GM18511 (cell line): ENCODE data around the gene THBS3.
"Not testable (repeated sequence)": the region's sequence is repeated elsewhere in the genome, so short reads cannot be mapped to it uniquely, and the experiment has no call there.

Experiments
- ATAC-seq: cut with Tn5 transposase; IDR thresholded peaks from one replicate; pipeline ENCODE4 v1.9.1; 2021; ENCODE audit warnings: mild to moderate bottlenecking, moderate library complexity; ENCODE audit not compliant: unreplicated experiment

The THBS3 gene

DNA sequence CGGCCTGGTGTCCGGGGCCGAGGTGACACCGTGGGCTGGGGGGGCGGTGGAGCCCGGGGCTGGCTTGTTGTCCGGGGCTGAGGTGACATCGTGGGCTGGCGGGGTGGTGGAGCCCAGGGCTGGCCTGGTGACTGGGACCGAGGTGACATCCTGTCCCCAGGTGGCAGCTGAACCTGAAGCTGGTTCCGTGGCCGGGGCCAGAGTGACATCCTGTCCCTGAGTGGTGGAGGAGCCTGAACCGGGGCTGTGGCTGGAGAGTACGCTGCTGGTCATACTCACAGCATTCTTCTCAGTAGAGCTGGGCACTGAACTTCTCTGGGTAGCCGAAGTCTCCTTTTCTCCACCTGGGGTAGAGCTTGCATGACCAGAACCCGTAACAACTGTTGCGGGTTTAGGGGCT, 15.8 kb downstream of the THBS3 start:
- ATAC-seq: no peak

DNA sequence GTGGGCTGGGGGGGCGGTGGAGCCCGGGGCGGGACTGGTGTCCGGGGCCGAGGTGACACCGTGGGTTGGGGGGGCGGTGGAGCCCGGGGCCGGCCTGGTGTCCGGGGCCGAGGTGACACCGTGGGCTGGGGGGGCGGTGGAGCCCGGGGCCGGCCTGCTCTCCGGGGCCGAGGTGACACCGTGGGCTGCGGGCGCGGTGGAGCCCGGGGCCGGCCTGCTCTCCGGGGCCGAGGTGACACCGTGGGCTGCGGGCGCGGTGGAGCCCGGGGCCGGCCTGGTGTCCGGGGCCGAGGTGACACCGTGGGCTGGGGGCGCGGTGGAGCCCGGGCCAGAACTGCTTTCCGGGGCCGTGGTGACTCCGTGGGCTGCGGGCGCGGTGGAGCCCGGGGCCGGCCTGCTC, 17.8 kb downstream of the THBS3 start:
- ATAC-seq: not testable (repeated sequence)

DNA sequence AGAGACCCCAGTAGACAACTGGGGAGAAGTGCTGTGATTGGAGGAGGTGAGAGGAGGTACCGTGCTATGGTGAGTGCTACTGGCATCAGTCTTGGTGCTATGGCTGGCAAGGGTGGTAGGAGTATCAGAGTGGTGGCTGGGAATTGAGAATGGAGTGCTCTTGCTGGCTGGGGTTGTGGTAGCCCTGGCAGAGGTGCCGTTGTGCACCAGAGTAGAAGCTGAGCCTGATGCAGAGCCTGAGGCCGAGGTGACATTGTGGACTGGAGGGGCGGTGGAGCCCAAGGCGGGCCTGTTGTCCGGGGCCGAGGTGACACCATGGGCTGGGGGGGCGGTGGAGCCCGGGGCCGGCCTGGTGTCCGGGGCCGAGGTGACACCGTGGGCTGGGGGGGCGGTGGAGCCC, 19.4 kb downstream of the THBS3 start:
- no peak for ATAC-seq

DNA sequence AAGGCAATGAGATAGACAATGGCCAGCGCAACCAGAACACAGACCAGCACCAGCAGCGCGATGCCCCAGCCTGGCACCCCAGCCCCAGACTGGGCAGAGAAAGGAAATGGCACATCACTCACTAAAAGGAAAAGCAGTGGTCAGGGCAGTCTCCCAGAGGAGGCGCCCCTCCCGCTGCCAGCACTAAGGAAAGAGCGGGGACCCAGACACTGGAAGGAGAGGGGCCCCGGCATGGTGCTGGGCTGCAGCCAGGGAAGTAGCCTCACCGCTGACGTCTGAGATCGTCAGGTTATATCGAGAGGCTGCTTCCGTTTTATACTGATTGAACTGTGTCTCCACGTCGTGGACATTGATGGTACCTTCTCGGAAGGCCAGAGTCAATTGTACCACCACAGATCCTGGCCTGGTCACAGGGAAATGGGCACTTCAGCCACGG, 20.2 kb downstream of the THBS3 start:
- ATAC-seq: no peak

DNA sequence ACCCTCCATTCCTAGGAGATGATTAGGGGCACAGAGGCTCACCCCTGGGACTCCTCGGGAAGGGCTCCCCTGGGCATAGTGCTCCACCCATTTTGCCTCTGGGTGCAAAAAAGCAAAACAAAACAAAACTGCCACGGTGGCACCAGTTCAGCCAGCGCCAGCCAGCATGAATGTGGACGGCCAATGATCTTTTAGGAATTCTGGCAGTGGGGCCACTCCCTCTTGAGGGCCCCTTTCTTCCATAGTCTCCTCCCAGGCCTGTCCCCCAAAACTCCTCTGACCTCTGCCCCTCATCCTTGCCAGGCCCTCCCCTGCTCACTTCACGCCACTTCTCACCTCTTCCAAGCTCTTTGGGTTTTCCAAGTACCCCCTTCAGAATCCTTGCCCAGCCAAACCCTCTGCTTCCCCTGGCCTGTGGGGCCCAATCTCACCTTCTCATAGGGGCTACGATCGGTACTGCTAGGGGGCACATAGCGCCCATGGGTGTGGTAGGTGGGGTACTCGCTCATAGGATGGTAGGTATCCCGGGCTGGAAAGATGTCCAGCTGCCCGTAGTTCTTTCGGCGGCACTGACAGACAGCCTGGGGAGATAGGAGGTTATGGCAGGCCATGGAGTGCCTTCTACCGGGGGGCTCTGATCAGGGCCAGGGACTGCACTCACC, 20.8 kb downstream of the THBS3 start:
- no peak for ATAC-seq

DNA sequence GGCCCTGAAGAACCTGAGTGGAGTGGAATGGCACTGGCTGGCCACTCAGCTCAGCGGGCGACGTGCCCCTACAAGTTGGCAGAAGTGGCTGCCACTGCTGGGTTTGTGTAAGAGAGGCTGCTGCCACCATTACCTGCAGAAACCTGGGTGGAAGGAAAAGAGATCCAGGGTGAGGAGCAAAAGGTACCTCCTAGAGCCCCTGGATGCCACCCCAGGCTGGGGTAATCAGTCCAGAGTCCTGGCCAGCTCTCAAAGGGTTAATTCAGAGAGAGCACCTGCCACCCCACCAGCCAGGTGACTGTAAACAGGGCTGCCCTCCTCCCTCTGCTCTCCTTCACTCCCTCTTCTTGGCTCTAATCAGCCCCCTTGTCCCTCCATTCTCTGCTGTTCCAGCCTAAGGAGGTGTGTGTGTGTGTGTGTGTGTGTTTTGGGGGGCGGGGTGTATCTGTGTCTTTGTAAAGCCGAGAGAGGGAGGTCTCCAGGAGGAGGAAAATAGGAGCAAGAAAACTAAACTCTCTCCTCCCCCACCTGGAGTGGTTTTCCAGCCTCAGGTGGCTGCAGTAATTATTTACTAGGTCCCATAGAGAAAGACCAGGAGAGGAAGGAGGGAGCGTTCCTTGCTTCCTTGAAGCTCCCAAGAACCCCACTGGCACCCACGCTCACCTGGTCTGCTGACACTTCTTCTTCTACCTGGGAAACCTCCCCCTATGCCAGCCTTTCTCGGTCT, 21.5 kb downstream of the THBS3 start:
- no peak for ATAC-seq

DNA sequence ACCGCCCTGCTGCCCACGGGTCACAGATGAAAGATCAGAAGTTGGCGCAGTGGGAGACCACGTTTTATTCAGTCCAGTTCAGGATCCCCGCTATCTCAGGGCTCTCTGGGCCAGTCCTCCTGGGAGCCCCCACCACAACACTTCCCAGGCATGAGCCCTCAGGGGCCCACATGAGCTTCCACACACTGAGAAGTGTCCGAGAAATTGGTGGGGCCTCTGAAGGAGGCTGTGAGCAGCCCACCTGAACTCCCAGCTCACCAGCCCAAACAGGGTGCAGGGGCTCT, 22.0 kb downstream of the THBS3 start:
- ATAC-seq: no peak

DNA sequence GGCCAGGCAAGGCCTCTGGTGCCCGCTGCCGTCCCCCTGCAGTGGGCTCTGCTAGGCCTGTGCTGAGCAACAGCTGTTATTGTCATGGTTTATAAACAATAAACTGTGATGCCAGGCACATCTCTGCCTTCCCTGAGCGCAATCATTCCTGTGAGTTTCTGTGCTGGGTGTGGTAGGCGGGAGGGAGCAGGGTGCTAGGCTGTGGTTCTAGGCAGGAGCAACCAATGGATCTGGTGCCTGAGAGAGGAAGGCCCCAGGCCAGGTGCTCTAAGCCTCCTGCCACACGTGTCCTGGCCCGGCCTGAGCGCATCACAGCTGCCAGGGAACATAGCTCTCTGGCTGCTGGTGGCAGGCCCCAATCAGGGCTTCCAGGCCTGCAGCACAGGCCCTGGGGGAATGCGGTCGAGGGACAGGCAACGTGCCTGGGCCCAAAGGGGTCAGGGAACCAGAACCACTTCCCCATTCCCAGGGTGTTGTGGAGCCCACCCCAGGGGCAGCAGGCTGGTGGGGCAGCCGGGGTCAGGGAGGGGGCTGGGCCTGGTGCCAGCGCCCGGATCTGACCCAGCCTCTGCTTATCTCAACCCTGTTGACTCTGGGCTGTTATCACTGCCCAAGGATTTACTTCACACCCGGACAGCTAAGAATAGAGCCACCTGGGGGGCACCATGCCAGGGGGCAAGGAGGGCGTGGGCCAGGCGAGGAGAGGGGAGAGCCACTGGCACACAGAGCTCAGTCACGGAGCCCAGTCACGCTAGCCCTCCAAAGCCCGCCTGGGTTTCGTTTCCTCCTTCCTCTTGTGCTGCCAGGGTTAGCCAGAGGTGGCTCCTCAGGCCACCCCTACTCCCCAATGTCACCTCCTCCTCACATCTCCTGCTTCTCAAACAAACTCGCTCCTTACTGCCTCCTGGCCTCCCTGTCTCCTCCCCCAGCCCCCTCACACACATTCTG, 22.6 kb downstream of the THBS3 start:
- peak; percentile 92 for ATAC-seq

DNA sequence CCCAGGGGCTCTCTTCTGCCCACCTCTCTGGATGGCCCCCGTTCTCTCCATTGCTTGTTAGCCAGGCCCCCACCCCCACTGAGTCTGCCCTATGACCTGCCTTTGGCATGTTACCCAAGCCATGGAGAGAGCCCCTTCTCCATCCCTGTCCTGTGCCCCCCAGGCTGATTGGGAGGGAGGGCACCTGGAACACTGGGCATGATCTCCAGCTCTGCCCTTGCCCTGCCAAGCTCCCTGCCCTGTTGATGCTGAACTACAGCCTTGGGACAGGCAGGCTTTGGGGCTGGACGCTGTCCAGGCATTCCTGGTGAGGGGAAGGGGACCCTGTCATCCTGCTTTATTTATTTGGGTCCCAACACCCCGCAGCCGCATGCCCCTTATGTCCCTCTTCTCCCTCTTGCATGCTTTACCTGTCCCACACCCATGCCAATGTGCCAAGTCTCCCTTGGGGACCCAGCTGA, 23.3 kb downstream of the THBS3 start:
- no peak for ATAC-seq

DNA sequence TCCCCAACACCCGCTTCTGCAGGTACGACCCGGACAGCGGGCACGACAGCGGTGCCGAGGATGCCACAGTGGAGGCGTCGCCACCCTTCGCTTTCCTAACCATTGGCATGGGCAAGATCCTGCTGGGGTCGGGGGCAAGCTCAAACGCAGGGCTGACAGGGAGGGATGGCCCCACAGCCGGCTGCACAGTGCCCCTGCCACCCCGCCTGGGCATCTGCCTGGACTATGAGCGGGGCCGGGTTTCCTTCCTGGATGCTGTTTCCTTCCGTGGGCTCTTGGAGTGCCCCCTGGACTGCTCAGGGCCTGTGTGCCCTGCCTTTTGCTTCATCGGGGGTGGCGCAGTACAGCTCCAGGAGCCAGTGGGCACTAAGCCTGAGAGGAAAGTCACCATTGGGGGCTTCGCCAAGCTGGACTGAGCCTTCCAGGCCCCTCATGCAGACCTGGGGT, 23.9 kb downstream of the THBS3 start:
- no peak for ATAC-seq

DNA sequence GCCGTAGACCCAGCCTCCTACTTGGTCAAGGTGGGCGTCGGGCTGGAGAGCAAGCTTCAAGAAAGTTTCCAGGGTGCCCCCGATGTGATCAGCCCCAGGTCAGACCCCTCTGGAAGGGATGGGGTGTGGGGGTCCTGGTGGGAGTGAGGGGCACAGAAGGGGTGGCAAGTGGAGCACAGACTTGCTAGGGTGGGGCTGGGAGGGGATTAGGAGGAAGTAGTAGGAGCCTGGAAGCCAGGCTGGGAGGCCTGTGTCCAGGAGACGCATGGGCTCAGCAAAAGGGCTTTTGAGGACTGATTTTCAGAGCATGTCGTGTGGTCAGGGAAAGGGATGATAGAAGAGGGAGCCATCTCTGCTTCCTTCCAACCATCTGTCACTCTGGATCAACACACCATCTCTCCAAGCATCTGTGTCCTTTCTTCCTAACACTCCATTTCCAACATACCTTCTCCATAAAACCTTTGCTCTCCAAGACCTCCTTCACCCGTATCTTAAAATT, 25.6 kb downstream of the THBS3 start:
- ATAC-seq: no peak

DNA sequence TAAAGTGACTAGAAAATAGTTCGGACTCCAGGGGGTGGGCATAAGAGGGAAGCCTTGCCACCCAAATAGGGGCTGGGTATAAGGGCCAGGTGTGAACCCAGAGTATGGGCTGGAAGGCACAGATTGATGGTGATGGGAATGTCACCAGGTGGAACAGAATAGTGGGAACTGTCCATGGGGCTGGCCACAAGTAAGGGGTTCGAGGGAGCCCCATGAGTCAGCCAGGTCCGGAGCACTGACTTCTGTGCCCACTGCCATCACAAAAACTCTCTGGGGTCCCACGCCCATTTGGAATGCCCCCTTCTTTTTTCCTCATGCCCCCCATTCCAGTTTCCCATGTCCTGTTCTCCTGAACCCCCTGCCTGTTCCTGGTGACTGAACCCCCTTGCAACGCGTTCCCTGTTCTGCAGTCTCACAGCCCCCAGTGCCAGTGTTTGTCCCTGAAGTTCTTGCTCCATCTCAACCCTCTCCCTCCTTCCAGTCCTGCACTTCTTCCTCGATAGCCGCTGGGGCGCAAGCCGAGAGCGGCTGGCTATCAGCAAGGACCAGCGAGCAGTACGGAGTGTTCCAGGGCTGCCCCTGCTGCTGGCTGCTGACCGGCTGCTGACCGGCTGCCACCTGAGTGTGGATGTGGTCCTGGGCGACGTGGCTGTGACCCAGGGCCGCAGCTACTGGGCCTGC, 26.2 kb downstream of the THBS3 start:
- ATAC-seq: no peak

DNA sequence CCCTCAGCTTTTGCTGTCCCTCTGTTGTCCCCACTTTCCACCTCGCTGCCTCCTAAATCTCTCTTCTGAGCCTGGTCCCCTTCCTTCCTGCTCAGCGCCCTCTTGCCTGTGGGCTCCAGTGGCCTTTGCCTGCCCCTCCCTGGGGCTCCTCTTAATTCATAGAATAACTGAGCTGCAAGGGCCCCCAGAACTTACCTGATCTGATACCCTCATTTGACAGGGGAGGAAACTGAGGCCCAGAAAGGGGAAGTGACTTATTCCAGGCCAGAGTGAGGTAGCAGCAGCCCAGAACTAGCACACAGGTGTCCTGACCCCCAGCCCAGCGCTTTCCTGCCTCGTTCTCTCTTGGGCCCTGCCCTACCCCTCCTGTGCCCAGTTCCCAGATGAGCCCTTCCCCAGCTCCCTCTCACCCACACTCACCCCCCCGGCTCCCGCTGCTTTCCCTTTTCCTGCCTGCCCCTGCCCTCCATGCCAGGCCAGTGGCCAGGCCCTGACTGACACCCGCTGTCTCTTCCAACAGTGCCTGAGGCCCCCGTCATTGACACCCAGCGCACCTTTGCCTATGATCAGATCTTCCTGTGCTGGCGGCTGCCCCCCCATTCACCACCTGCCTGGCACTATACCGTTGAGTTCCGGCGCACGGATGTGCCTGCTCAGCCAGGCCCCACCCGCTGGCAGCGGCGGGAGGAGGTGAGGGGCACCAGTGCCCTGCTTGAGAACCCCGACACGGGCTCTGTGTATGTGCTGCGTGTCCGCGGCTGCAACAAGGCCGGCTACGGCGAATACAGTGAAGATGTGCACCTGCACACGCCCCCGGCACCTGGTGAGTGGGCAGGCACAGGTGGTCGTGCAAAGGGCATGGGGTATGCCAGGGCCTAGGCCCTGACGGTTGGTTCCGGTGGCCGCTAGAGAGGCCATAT, 28.3 kb downstream of the THBS3 start:
- no peak for ATAC-seq

DNA sequence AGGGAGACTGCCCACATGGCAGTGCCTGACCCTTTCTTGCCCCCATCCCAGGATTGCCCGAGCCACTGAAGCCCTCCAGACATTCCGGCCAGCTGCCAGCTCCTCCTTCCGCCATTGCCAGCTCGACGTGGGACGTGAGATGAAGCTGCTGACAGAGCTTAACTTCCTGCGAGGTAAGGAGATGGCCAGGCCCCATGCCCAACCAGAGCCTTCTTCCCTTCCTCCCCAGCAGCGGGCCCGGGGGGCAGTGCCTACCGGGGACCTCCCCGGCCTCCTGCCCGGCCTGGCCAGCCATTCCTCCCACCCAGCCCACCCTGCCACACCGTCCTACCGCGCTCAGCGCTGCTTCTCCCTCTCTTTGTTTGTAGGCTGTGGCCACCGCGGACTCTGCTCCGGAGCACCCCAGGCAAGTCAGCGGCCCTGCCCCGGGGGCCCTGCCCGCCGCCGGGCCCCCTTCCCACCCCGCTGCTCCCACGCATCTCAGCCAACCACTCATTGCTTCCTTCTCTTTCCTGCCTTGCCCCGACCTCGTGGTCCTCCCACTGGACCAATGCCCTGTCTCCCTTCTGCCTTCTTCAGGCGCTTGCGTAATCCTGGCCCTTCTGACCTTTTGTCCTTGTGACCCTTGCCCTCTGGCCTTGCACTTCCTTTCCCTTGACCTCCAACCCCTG, 29.1 kb downstream of the THBS3 start:
- no peak for ATAC-seq

DNA sequence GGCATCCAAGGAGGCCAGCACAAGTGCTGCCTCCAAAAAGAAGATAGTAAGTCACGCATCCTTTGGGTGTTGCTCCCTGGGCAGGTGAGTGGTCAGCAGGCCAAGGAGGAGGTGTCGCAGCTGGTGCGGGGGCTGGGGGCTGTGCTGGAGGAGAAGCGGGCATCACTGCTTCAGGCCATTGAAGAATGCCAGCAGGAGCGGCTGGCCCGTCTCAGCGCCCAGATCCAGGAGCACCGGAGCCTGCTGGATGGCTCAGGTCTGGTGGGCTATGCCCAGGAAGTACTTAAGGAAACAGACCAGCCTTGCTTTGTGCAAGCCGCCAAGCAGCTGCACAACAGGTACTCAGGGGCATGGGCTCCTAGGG, 29.8 kb downstream of the THBS3 start:
- no peak for ATAC-seq

DNA sequence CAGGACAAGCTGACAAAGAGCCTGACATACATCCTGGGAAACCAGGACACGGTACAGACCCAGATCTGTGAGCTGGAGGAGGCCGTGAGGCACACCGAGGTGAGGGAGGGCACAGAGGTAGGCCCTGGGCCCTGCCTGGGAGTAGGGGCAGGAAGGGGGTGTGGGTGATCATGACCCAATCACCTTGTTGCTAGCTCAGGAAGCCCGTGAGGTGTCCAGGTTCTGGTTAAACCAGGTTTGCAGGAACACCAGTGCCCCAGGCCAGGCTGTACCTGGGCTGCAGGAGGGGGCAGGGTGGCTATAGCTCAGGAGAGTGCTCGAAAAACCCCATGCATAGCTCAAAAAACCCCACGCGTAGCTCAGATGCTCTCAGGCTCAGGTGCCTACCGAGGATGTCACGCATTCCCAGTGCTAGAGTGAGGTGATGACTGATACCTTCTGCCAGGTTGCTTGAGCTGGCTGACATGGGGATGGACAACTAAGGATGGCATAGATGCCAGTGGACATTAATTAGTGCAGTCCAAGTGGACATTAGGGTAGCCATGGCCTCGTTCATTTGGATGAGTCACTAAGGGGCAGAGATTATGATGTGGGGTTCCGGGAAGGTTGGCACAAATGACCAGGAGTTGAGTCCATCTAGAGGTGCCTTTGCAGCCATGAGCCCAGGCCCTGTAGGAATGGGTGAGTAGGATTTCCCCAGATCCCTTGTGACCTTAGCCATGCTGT, 30.3 kb downstream of the THBS3 start:
- no peak for ATAC-seq

DNA sequence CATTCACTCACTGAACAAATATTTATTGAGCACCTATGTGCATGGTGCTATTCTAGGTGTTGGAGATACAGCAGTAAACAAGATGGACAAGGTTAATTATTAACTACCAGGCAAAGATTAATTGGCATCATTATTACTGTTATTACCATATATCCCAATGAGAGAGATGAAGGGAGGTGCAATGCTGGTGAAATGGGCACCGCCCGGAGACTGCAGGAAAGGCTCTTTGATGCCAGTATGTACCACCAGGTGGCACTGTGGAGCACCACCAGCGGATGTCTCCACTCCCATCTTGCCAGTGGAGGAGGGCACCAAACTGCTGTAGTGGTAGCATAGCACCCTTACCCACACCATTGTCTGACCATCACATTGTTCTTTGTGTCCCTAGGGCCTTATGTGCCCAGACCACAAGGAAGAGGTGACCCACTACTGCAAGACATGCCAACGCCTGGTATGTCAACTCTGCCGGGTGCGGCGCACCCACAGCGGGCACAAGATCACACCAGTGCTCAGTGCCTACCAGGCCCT, 31.1 kb downstream of the THBS3 start:
- no peak for ATAC-seq

DNA sequence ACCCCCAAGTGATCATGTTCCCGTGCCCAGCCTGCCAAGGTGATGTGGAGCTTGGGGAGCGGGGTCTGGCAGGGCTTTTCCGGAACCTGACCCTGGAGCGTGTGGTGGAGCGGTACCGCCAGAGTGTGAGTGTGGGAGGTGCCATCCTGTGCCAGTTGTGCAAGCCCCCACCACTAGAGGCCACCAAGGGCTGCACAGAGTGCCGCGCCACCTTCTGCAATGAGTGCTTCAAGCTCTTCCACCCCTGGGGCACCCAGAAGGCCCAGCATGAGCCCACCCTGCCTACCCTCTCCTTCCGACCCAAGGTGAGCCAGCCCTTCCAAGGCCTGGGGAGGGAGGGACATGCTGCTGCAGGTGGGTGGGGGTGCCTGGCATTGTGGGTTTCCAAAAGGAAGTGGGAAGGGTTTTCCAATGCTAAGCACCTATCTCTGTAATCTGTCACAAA, 31.7 kb downstream of the THBS3 start:
- no peak for ATAC-seq
